Measurements from ENCODE around the gene SLX4. TPM values are rescaled to one million over a fixed set of nuclear protein-coding genes. Genes with fewer than 3 reads are reported as not detected.

The SLX4 gene
- total RNA-seq, 1 experiment from 2014 or later, result 7.0 TPM

- POLR2A ChIA-PET, result no interaction called here
- H3K4me2 ChIP-seq (ENCODE audit: low read length), result no peak overlapping the region
- H3K27me3 ChIP-seq (ENCODE audit: insufficient read depth, low read length), result no peaks in the 10 kb centered on the region
- H3K36me3 ChIP-seq (ENCODE audit: control insufficient read depth in 1 of 2, insufficient read depth in 2 of 2, low read length in 2 of 2), result peaks cover 13 to 24% of the 10 kb centered on the region in 2 experiments; a peak in 3 of 4 replicates
- no peak overlapping the region for H3K27ac ChIP-seq (ENCODE audit: low read depth, low read length)
- no TSS peak for BruUV-seq (replicated peaks)
- H4K20me1 ChIP-seq (ENCODE audit: insufficient read depth), result no peaks in the 10 kb centered on the region
- H3K4me3 ChIP-seq (replicated peaks in 1 of 2; ENCODE audit: low read depth in 1 of 2, low read length in 2 of 2), result no peak overlapping the region
- ATAC-seq (no peak), DNase-seq (ENCODE audit: low read depth, low spot score) (no peak)
- TF ChIP-seq ZBTB33 (IDR thresholded peaks at IDR 0.05; ENCODE audit: extremely low read depth, insufficient replicate concordance, low read length), result no peak
- TF ChIP-seq EGR1 (IDR thresholded peaks at IDR 0.05; ENCODE audit: low read depth), result no peak
- TF ChIP-seq ZFX (IDR thresholded peaks at IDR 0.05), result no peak
- TF ChIP-seq EZH2phosphoT487 (IDR thresholded peaks at IDR 0.05; ENCODE audit: borderline replicate concordance), result no peak
- TF ChIP-seq ELF1 (IDR thresholded peaks at IDR 0.05; ENCODE audit: borderline replicate concordance, low read depth), result no peak
- no peak for TF ChIP-seq CEBPB (IDR thresholded peaks at IDR 0.05; ENCODE audit: low read depth)
- no peak for TF ChIP-seq SIN3A (IDR thresholded peaks at IDR 0.05; ENCODE audit: low read depth)
- no peak for TF ChIP-seq SRF (IDR thresholded peaks at IDR 0.05; ENCODE audit: low read depth)
- no peak for TF ChIP-seq MAX (IDR thresholded peaks at IDR 0.05)
- H3K9me3 ChIP-seq (ENCODE audit: control insufficient read depth in 1 of 2, insufficient read depth in 1 of 2, low read depth in 1 of 2, low read length in 2 of 2), result no peaks in the 10 kb centered on the region
- CTCF ChIA-PET, result no interaction called here
- H3K9ac ChIP-seq (ENCODE audit: low read length), result no peak overlapping the region
- no peak overlapping the region for H2AFZ ChIP-seq (ENCODE audit: low read depth, low read length, poor library complexity, severe bottlenecking)
- RAD21 ChIA-PET (ENCODE audit: low non-redundant PET in 1 of 2, low total read pairs in 2 of 2, uncharacterized antibody in 2 of 2, unreplicated experiment in 2 of 2), result no interaction called here
- no peaks in the 10 kb centered on the region for H3K9me2 ChIP-seq (ENCODE audit: insufficient read depth)
- intact Hi-C loops (cut with micrococcal nuclease), result no loop called here
- H3K4me1 ChIP-seq (ENCODE audit: control insufficient read depth in 1 of 2, insufficient read depth in 2 of 2, low read length in 2 of 2), result no peaks in the 10 kb centered on the region
- no peaks in the 10 kb centered on the region for H3K79me2 ChIP-seq (ENCODE audit: insufficient read depth, low read length)
Measured at GRCh38 chr16:3536851-3537250, 74.6 kb downstream of the SLX4 start.

DNA sequence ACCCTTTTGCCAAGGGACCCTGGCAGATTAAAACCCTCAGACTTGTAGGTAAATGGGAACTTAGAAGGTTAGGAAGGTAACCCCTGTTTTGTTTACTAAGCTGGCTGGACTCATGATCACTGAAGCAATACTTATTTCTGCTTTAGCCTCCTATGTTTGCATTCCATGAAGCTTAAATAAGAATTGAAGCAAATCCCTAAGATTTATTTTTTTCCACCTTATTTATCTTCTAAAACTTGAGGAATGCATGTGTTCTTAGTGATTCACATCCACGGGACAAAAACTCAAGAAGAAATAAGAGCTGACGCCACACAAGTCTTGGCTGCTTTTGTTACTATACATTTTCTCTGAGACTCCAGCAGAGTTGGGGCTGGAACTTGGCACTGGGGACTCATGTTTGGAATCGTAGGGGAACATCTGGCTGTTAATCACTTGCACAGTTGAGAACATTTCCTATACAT lies 75.1 kb downstream of the SLX4 start:
- CTCF ChIA-PET, result no interaction called here
- Histone ChIP-seq H3K9me2 (ENCODE audit: insufficient read depth) (no peaks in the 10 kb centered on the region), H3K4me3 (replicated peaks in 1 of 2; ENCODE audit: low read depth in 1 of 2, low read length in 2 of 2) (no peak overlapping the region), H3K9me3 (ENCODE audit: control insufficient read depth in 1 of 2, insufficient read depth in 1 of 2, low read depth in 1 of 2, low read length in 2 of 2) (no peaks in the 10 kb centered on the region), H3K27me3 (ENCODE audit: insufficient read depth, low read length) (no peaks in the 10 kb centered on the region), H3K79me2 (ENCODE audit: insufficient read depth, low read length) (no peaks in the 10 kb centered on the region), H3K4me1 (ENCODE audit: control insufficient read depth in 1 of 2, insufficient read depth in 2 of 2, low read length in 2 of 2) (no peaks in the 10 kb centered on the region), H3K36me3 (ENCODE audit: control insufficient read depth in 1 of 2, insufficient read depth in 2 of 2, low read length in 2 of 2) (peaks cover 13 to 28% of the 10 kb centered on the region in 2 experiments; a peak in 3 of 4 replicates), H3K9ac (ENCODE audit: low read length) (no peak overlapping the region), H3K27ac (ENCODE audit: low read depth, low read length) (no peak overlapping the region), H4K20me1 (ENCODE audit: insufficient read depth) (no peaks in the 10 kb centered on the region), H3K4me2 (ENCODE audit: low read length) (no peak overlapping the region), H2AFZ (ENCODE audit: low read depth, low read length, poor library complexity, severe bottlenecking) (no peak overlapping the region)
- ATAC-seq (no peak), DNase-seq (ENCODE audit: low read depth, low spot score) (no peak)
- RAD21 ChIA-PET (ENCODE audit: low non-redundant PET in 1 of 2, low total read pairs in 2 of 2, uncharacterized antibody in 2 of 2, unreplicated experiment in 2 of 2), result no interaction called here
- BruUV-seq (replicated peaks), result no TSS peak
- intact Hi-C loops (cut with micrococcal nuclease), result no loop called here
- POLR2A ChIA-PET, result no interaction called here
- TF ChIP-seq SRF (IDR thresholded peaks at IDR 0.05; ENCODE audit: low read depth), result no peak
- no peak for TF ChIP-seq EZH2phosphoT487 (IDR thresholded peaks at IDR 0.05; ENCODE audit: borderline replicate concordance)
- TF ChIP-seq RAD21 (IDR thresholded peaks at IDR 0.05; ENCODE audit: low read depth), result no peak
- TF ChIP-seq FOSL1 (IDR thresholded peaks at IDR 0.05; ENCODE audit: low read depth), result no peak
- TF ChIP-seq TCF7L2 (IDR thresholded peaks at IDR 0.05; ENCODE audit: borderline replicate concordance, extremely low read depth, insufficient read depth, insufficient read length), result no peak
- TF ChIP-seq EGR1 (IDR thresholded peaks at IDR 0.05; ENCODE audit: low read depth), result no peak
- TF ChIP-seq JUND (IDR thresholded peaks at IDR 0.05), result no peak
- TF ChIP-seq SP1 (IDR thresholded peaks at IDR 0.05; ENCODE audit: low read depth), result no peak
- TF ChIP-seq EZH2 (IDR thresholded peaks at IDR 0.05), result no peak
- no peak for TF ChIP-seq POLR2A (IDR thresholded peaks at IDR 0.05; ENCODE audit: borderline replicate concordance, extremely low read depth, insufficient read depth, insufficient read length)
- TF ChIP-seq ZNF274 (IDR thresholded peaks at IDR 0.05; ENCODE audit: low read depth, low read length), result no peak
- no peak for TF ChIP-seq SIN3A (IDR thresholded peaks at IDR 0.05; ENCODE audit: low read depth)
- no peak for TF ChIP-seq POLR2AphosphoS5 (IDR thresholded peaks at IDR 0.05; ENCODE audit: low read depth, low read length)
- TF ChIP-seq, protein P1, sequence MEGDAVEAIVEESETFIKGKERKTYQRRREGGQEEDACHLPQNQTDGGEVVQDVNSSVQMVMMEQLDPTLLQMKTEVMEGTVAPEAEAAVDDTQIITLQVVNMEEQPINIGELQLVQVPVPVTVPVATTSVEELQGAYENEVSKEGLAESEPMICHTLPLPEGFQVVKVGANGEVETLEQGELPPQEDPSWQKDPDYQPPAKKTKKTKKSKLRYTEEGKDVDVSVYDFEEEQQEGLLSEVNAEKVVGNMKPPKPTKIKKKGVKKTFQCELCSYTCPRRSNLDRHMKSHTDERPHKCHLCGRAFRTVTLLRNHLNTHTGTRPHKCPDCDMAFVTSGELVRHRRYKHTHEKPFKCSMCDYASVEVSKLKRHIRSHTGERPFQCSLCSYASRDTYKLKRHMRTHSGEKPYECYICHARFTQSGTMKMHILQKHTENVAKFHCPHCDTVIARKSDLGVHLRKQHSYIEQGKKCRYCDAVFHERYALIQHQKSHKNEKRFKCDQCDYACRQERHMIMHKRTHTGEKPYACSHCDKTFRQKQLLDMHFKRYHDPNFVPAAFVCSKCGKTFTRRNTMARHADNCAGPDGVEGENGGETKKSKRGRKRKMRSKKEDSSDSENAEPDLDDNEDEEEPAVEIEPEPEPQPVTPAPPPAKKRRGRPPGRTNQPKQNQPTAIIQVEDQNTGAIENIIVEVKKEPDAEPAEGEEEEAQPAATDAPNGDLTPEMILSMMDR (IDR thresholded peaks at IDR 0.05 in 2 of 3, conservative IDR thresholded peaks at IDR 0.05 in 1 of 3; ENCODE audit: borderline replicate concordance in 1 of 3, insufficient read depth in 1 of 3, low read depth in 2 of 3, low read length in 2 of 3), result no peak
